ENCODE results near the gene FOXK1.

Gene FOXK1

GRCh38 chr7:4641667-4642467, 40.2 kb upstream of the FOXK1 start (continued):
- TF ChIP-seq ZNF157 (tag by site-specific recombination; IDR thresholded peaks at IDR 0.05), result no peak
- TF ChIP-seq ZBTB20 (tag by site-specific recombination; IDR thresholded peaks at IDR 0.05), result peak; percentile 27; the same call in 1 of the 2 replicates
- 0 out of 2 replicates have a peak, but pooled peaks have one; percentile 5 for TF ChIP-seq ZNF677 (tag by site-specific recombination; IDR thresholded peaks at IDR 0.05)
- no peak; the same call in 1 of the 2 replicates for TF ChIP-seq INSM2 (tag by site-specific recombination; IDR thresholded peaks at IDR 0.05)
- peak; percentile 51; the same call in 1 of the 2 replicates for TF ChIP-seq ZBTB11 (tag by site-specific recombination; conservative IDR thresholded peaks at IDR 0.05; ENCODE audit: low read depth)
- 0 out of 2 replicates have a peak, but pooled peaks have one; percentile 10 for TF ChIP-seq ZNF549 (tag by site-specific recombination; IDR thresholded peaks at IDR 0.05)
- no peak for TF ChIP-seq ATF2 (tag by site-specific recombination; IDR thresholded peaks at IDR 0.05; ENCODE audit: low read depth)
- TF ChIP-seq, protein P1, sequence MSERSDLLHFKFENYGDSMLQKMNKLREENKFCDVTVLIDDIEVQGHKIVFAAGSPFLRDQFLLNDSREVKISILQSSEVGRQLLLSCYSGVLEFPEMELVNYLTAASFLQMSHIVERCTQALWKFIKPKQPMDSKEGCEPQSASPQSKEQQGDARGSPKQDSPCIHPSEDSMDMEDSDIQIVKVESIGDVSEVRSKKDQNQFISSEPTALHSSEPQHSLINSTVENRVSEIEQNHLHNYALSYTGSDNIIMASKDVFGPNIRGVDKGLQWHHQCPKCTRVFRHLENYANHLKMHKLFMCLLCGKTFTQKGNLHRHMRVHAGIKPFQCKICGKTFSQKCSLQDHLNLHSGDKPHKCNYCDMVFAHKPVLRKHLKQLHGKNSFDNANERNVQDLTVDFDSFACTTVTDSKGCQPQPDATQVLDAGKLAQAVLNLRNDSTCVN (tag by site-specific recombination; optimal IDR thresholded peaks at IDR 0.05), result peak; percentile 62
- no peak for TF ChIP-seq ZNF626 (tag by site-specific recombination; IDR thresholded peaks at IDR 0.05)
- no peak for TF ChIP-seq ZNF530 (tag by site-specific recombination; IDR thresholded peaks at IDR 0.05; ENCODE audit: low read depth)
- 0 out of 2 replicates have a peak, but pooled peaks have one; percentile 22 for TF ChIP-seq ZNF596 (tag by site-specific recombination; IDR thresholded peaks at IDR 0.05)
- TF ChIP-seq, protein P2, sequence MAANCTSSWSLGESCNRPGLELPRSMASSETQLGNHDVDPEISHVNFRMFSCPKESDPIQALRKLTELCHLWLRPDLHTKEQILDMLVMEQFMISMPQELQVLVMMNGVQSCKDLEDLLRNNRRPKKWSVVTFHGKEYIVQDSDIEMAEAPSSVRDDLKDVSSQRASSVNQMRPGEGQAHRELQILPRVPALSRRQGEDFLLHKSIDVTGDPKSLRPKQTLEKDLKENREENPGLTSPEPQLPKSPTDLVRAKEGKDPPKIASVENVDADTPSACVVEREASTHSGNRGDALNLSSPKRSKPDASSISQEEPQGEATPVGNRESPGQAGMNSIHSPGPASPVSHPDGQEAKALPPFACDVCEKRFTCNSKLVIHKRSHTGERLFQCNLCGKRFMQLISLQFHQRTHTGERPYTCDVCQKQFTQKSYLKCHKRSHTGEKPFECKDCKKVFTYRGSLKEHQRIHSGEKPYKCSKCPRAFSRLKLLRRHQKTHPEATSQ (tag by site-specific recombination; IDR thresholded peaks at IDR 0.05), result no peak
- no peak; the same call in 1 of the 2 replicates for TF ChIP-seq ZNF561 (tag by site-specific recombination; IDR thresholded peaks at IDR 0.05; ENCODE audit: borderline replicate concordance)
- peak; percentile 64 for TF ChIP-seq WT1 (tag by site-specific recombination; IDR thresholded peaks at IDR 0.05)
- no peak for TF ChIP-seq ZFP41 (tag by site-specific recombination; IDR thresholded peaks at IDR 0.05; ENCODE audit: borderline replicate concordance)
- TF ChIP-seq SALL2 (tag by site-specific recombination; IDR thresholded peaks at IDR 0.05; ENCODE audit: borderline replicate concordance), result no peak
- TF ChIP-seq ZNF175 (tag by site-specific recombination; IDR thresholded peaks at IDR 0.05), result no peak
- TF ChIP-seq ZNF791 (tag by site-specific recombination; IDR thresholded peaks at IDR 0.05), result no peak
- TF ChIP-seq TRIM28 (IDR thresholded peaks at IDR 0.05; ENCODE audit: borderline replicate concordance, low read length), result peak; percentile 44; the same call in 1 of the 2 replicates
- no peak for TF ChIP-seq TSHZ1 (tag by site-specific recombination; IDR thresholded peaks at IDR 0.05; ENCODE audit: borderline replicate concordance)
- peak; percentile 70; the same call in 1 of the 2 replicates for TF ChIP-seq ZBTB7A (tag by site-specific recombination; IDR thresholded peaks at IDR 0.05; ENCODE audit: low read depth)
- no peak for TF ChIP-seq ZNF621 (tag by site-specific recombination; IDR thresholded peaks at IDR 0.05)
- TF ChIP-seq ZNF324 (tag by site-specific recombination; IDR thresholded peaks at IDR 0.05), result no peak
- TF ChIP-seq ZNF776 (tag by site-specific recombination; IDR thresholded peaks at IDR 0.05; ENCODE audit: borderline replicate concordance), result no peak
- no peak for TF ChIP-seq ZNF121 (tag by site-specific recombination; IDR thresholded peaks at IDR 0.05)
- TF ChIP-seq ZNF391 (tag by site-specific recombination; IDR thresholded peaks at IDR 0.05; ENCODE audit: borderline replicate concordance, low read depth), result no peak
